Astrocyte of the spinal cord (primary cell): ENCODE measurements around the gene CLDN19.
"Not testable (repeated sequence)": the region's sequence is repeated elsewhere in the genome, so short reads cannot be mapped to it uniquely, and the experiment has no call there.

ENCODE experiments used
- DNase-seq: peaks from one replicate; pipeline ENCODE4 v3.0.0; 2011; ENCODE audit warnings: low read depth, low spot score
- H3K4me3 ChIP-seq: 2 replicates; pipeline ENCODE4 v1.5.1; 2011; ENCODE audit warnings: low read depth, mild to moderate bottlenecking, low read length, moderate library complexity
- in situ Hi-C: cut with HindIII; loops from 2 replicates; pipeline ENCODE4 v1.10.0; 2017; ENCODE audit warnings: low sequenced_read_pairs
- TF ChIP-seq, protein P1 (sequence below): IDR thresholded peaks from 2 replicates; pipeline ENCODE4 v1.5.1; 2012; ENCODE audit warnings: low read depth, mild to moderate bottlenecking, low read length, inconsistent platforms

The CLDN19 gene

DNA sequence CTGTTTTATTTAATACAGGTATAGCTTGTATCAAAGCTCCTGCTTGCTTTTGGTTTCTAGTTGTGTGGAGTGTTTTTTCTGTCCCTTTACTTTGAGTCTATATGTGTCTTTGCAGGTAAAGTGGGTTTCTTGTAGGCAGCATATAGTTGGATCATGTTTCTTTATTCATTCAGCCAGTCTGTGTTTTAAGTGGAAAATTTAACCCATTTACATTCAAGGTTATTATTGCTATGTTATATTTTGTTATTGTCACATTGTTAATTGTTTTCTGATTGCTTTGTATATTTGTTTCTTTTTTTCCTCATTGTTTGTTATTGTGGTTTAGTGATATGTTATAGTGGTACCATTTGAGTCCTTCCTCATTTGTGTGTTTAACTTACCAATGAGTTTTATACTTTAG is 26.7 kb downstream of the CLDN19 start:
- TF ChIP-seq, protein P1, sequence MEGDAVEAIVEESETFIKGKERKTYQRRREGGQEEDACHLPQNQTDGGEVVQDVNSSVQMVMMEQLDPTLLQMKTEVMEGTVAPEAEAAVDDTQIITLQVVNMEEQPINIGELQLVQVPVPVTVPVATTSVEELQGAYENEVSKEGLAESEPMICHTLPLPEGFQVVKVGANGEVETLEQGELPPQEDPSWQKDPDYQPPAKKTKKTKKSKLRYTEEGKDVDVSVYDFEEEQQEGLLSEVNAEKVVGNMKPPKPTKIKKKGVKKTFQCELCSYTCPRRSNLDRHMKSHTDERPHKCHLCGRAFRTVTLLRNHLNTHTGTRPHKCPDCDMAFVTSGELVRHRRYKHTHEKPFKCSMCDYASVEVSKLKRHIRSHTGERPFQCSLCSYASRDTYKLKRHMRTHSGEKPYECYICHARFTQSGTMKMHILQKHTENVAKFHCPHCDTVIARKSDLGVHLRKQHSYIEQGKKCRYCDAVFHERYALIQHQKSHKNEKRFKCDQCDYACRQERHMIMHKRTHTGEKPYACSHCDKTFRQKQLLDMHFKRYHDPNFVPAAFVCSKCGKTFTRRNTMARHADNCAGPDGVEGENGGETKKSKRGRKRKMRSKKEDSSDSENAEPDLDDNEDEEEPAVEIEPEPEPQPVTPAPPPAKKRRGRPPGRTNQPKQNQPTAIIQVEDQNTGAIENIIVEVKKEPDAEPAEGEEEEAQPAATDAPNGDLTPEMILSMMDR = no peak

DNA sequence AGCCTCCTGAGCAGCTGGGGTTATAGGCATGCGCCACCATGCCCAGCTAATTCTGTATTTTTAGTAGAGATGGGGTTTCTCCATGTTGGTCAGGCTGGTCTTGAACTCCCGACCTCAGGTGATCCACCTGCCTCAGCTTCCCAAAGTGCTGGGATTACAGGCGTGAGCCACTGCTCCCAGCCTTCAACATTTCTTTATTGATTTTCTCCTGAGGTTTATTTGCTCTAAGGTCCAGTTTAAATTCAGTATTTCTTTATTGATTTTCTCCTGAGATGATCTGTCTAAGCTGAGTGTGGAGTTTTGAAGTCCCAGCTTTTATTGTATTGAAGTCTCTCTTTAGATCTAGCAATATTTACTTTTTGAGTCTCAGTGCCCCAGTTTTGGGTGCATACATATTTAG is 27.2 kb downstream of the CLDN19 start:
- in situ Hi-C loops, DNase-seq, H3K4me3 ChIP-seq: not testable (repeated sequence)

More for the DNA sequence above, 26.7 kb downstream of the CLDN19 start:
- in situ Hi-C loops = no loop called here
- no peak for DNase-seq
- no peak overlapping the region for H3K4me3 ChIP-seq

DNA sequence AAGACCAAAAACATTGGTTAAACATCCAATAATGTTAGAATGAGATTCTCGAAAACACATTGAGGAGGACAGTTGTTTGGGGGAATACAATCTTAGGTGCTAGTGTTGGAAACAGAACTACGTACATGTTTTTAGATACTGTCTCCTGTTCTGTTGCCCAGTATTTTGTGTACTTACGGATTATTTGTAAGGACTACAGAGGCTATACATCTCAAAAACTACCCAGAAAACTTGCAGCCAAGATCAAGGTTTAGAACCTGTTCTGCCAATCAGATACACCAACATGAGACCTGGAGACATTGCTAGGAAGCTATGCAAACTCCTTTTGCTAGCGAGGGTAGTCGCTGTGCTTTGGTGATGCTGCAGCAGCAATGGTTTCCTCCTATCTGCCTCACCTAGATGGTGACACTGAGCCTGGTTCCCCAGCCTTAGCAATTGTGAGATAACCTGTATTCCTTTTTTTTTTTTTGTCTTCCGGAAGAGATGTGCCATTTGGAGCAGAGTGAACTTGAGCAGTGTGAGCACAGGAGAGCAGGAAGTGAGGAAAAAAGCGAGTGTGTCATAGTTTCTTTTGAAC is 36.1 kb downstream of the CLDN19 start:
- no peak for DNase-seq
- in situ Hi-C loops = no loop called here
- TF ChIP-seq, protein P1 = no peak
- no peak overlapping the region for H3K4me3 ChIP-seq

DNA sequence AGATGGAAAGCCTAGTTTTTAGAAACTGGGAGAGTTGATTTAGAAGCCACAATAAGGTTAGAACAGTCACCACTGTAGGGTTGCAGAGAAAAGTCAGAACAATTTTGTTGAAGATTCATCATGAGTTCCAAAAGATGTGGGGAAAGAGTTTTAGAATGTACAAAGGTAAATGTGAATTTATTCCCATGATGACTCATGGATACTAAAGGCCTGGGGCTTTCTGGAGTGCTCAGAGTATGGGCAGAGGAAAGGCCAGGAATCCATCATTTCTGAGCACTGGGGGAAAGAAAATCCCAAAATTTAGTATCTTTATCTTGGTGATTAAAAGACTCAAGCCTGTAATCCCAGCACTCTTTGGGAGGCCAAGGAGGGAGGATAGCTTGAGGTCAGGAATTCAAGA is 40.0 kb downstream of the CLDN19 start:
- in situ Hi-C loops = no loop called here
- TF ChIP-seq, protein P1 = no peak

DNA sequence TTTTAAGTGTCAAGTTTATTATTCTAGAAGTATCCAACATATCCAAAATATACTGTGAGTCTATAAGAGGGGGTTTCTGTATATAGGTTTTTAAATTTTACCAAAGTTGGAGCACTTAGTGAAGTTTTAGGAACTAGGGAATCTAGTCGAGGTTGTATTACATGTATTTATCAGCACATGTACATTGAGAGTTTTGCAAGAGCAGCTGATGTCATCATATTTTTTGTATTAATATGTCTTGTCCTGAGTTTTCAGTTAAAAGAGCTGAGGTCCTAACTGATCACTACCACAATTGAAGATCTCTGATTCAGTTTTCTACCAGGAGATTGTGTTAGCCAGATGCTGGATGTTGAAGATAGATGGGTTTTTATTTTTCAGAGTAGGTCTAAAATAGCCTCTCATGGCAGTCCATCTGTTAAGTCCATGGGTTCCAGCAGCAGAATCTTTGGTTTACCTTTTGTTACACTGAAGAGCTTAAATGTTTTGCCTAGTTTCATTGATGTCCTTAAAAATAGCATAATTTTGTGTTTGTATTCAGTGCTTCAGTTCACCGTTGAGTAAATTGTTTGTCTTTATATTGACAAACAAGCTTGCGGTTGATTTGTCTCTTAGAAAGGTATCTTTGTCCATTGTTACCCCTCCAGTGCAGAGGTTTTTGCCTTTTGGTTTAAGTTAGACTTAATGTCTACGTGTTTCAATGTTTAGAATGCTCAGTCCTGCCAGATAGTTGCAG is 41.8 kb downstream of the CLDN19 start:
- TF ChIP-seq, protein P1 = no peak
- in situ Hi-C loops = no loop called here
- no peak overlapping the region for H3K4me3 ChIP-seq
- no peak for DNase-seq

More for the DNA sequence above, 40.0 kb downstream of the CLDN19 start:
- no peak for DNase-seq
- H3K4me3 ChIP-seq = no peak overlapping the region

DNA sequence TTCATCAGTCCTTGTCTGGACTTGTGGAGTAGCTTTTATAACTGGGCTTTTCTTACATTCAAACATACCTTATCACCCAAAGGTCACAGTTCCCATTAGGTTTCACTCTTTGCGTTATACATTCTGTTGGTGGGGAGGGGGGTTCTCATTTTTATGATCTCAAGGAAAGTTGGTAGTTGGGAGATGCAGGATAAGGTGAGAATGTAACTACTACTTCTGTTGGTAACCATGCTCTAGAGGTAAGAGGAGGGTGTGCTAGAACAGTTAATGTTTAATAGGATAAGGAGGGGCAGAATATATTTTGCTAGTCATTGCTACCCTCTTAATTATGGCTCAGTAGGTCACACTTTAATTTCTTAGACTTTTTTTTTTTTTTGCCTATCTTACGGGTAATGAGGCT is 47.1 kb downstream of the CLDN19 start:
- in situ Hi-C loops = no loop called here
- DNase-seq = no peak
- no peak overlapping the region for H3K4me3 ChIP-seq
- TF ChIP-seq, protein P1 = no peak

DNA sequence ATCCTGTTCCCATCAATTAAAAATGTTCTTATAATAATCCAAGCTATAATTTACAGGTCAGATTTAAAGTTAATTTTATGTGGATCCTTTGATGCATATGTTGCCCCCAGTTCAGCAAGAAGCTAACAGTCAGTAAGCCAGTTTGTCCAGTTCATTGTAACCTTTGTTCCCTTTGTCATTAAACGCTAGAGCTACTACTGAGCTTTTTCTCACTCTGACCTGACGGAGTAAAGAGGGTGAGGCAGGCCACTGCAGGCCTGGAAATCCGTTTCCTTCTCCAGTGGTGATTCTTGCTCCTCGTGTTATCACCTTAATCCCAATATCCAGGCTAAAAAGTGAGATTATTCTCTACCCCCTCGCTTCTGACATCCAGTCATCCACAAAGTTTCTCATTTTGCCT is 47.6 kb downstream of the CLDN19 start:
- TF ChIP-seq, protein P1 = no peak
- in situ Hi-C loops = no loop called here
- DNase-seq = no peak
- no peak overlapping the region for H3K4me3 ChIP-seq
